ENCODE data around the gene FOSB.
"Not testable (repeated sequence)": the region's sequence is repeated elsewhere in the genome, so short reads cannot be mapped to it uniquely, and the experiment has no call there.

The FOSB gene

GRCh38 chr19:45467456-45468158 lies at the start of gene FOSB:
Gene FOSB, plus strand, starts transcription at chr19:45467996. Its CDS starts 591 bp downstream, at chr19:45468587.
- no peak for DNase-seq (ENCODE audit: low read depth, low spot score)

GRCh38 chr19:45418802-45419201 lies 49.0 kb upstream of the FOSB start:
- DNase-seq (ENCODE audit: low read depth, low spot score), result no peak

GRCh38 chr19:45419396-45419795 lies 48.4 kb upstream of the FOSB start:
- DNase-seq (ENCODE audit: low read depth, low spot score), result no peak

GRCh38 chr19:45419895-45420294 lies 47.9 kb upstream of the FOSB start:
- DNase-seq (ENCODE audit: low read depth, low spot score), result no peak

- DNase-seq (ENCODE audit: low read depth, low spot score), result no peak
These were observed 47.4 kb upstream of the FOSB start for GRCh38 chr19:45420356-45420755.

GRCh38 chr19:45420871-45421270 lies 46.9 kb upstream of the FOSB start:
- DNase-seq (ENCODE audit: low read depth, low spot score), result no peak

- DNase-seq (ENCODE audit: low read depth, low spot score), result no peak
These were observed 45.8 kb upstream of the FOSB start for GRCh38 chr19:45421947-45422498.

GRCh38 chr19:45423033-45423588 lies 44.7 kb upstream of the FOSB start:
- no peak for DNase-seq (ENCODE audit: low read depth, low spot score)

- DNase-seq (ENCODE audit: low read depth, low spot score), result peak; percentile 94
These were observed 44.1 kb upstream of the FOSB start, which contains the start of gene ERCC1 for GRCh38 chr19:45423589-45424190. Gene ERCC1, minus strand, starts transcription at chr19:45423917. Its CDS starts 543 bp downstream, at chr19:45423374.

- no peak for DNase-seq (ENCODE audit: low read depth, low spot score)
These were observed 43.4 kb upstream of the FOSB start for GRCh38 chr19:45424191-45425058.

- DNase-seq (ENCODE audit: low read depth, low spot score), result no peak
These were observed 39.2 kb upstream of the FOSB start for GRCh38 chr19:45428384-45429231.

GRCh38 chr19:45429896-45430295 lies 37.9 kb upstream of the FOSB start:
- DNase-seq (ENCODE audit: low read depth, low spot score), result not testable (repeated sequence)

GRCh38 chr19:45431008-45431407 lies 36.8 kb upstream of the FOSB start:
- DNase-seq (ENCODE audit: low read depth, low spot score), result not testable (repeated sequence)

GRCh38 chr19:45432543-45432942 lies 35.3 kb upstream of the FOSB start:
- DNase-seq (ENCODE audit: low read depth, low spot score), result not testable (repeated sequence)

GRCh38 chr19:45437328-45437727 lies 30.5 kb upstream of the FOSB start:
- no peak for DNase-seq (ENCODE audit: low read depth, low spot score)

- no peak for DNase-seq (ENCODE audit: low read depth, low spot score)
These were observed 28.6 kb upstream of the FOSB start for GRCh38 chr19:45439190-45439568.

- no peak for DNase-seq (ENCODE audit: low read depth, low spot score)
These were observed 28.1 kb upstream of the FOSB start for GRCh38 chr19:45439569-45440258.

GRCh38 chr19:45440259-45440638 lies 27.5 kb upstream of the FOSB start:
- DNase-seq (ENCODE audit: low read depth, low spot score), result no peak

GRCh38 chr19:45440873-45441654 lies 26.7 kb upstream of the FOSB start:
- DNase-seq (ENCODE audit: low read depth, low spot score), result no peak
